ENCODE results near the gene LY6G6F.

The LY6G6F gene

DNA sequence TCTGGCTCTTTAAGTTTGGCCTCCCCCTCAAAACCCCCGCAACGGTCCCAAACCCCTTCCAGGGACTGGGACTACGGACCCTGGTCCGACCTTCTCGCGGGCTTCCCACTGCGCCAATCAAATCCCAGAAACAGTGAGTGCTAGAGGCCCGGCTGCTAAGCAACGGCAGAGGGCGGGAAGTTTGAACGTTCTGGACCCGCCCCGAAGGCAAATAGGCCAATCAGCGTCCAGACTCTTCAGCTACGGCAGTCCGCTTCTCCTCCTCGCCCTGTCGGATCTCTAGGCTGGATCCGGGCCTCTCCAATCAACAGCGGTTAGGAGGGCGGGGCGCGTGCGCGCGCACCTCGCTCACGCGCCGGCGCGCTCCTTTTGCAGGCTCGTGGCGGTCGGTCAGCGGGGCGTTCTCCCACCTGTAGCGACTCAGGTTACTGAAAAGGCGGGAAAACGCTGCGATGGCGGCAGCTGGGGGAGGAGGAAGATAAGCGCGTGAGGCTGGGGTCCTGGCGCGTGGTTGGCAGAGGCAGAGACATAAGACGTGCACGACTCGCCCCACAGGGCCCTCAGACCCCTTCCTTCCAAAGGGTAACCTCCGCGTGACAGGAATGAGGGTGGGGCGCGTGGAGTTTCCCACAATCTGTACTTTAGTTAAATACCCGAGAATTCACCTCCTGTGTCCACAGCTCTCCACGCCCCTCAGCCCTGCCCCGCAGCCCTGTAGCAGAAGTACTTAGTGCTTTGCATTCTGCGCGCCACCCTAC lies 33.2 kb downstream of the LY6G6F start, which contains the start of gene MSH5:
Gene MSH5, plus strand, starts transcription at position 367 of the 758 bp plus-strand sequence. CDS start 462 bp downstream, outside the sequence.
- DNase-seq (ENCODE audit: low spot score): peak; percentile 98

- peak; percentile 53 for DNase-seq (ENCODE audit: low spot score)
Observed at GRCh38 chr6:31740397-31741223, 33.9 kb downstream of the LY6G6F start.

DNA sequence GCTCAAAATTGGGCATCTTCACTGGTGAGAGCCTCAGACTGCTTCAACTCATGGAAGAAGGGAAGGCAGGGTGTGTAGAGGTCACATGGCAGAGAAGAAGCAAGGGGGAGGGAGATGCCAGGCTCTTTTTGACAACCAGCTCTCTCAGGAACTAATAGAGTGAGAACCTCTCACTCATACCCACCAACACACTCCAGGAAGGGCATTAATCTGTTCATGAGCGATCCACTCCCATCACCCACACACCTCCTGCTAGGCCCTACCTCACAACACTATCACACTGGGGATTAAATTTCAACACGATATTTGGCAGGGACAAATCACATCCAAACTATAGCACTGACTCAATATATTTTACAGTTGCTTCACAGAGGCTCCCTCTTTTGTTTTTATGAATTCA lies 35.1 kb downstream of the LY6G6F start:
- no peak for DNase-seq (ENCODE audit: low spot score)

GRCh38 chr6:31742894-31743293 lies 36.2 kb downstream of the LY6G6F start:
- no peak for DNase-seq (ENCODE audit: low spot score)

DNA sequence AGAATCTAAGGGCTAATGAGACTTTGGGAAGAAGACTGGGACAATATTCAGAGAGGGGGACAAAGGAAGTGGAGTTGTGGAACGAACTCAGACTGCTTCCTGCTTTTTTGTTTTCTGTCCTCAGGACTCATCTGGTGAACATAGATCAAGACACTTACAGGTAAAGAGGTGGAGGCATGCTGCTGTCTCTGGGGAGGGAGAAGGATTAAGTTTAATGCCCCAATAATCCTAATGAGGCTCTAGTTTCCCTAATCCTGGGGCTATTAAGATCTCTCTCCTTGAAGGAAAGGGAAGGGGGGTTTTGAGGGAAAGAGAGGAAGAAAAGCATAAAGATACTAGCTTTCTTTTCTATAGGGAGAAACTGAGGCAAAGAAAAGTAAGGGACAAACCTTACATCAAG lies 37.8 kb downstream of the LY6G6F start:
- DNase-seq (ENCODE audit: low spot score): no peak

- no peak for DNase-seq (ENCODE audit: low spot score)
Observed at GRCh38 chr6:31749301-31750036, 42.8 kb downstream of the LY6G6F start.

- no peak for DNase-seq (ENCODE audit: low spot score)
Observed at GRCh38 chr6:31750411-31751022, 43.9 kb downstream of the LY6G6F start.

DNA sequence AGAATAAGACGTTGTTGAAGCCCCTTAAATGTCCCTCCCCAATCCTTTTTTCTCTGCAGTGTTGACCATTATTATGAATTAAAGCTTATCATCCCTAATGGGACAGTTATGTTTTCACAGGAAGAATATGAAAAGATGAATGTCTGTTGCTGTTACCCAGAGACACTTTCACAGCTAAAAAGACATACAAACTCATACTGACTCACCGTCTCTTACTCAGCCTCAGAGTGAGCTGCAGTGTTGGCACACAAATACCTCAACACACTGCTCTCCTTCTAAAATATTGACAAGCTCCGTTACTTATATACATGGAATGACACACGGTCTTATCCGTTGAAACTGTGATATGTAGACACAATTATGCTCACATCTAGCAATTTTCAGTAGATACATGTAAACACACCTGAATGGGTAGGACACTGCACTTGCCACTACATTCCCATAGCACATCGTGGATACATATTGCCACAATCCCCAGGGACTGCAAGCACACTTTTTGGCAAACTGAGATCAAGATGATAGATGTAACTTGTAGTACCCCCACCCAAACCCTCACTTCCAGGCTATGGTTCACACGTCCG lies 46.2 kb downstream of the LY6G6F start:
- peak; percentile 74 for DNase-seq (ENCODE audit: low spot score)

- no peak for DNase-seq (ENCODE audit: low spot score)
Observed at GRCh38 chr6:31758281-31758680, 51.6 kb downstream of the LY6G6F start.

Measured in AG20443 (cell line).